GM19397 (cell line): ENCODE results near the gene TMEM95.
"Not testable (repeated sequence)": the region's sequence is repeated elsewhere in the genome, so short reads cannot be mapped to it uniquely, and the experiment has no call there.

Source experiments
- ATAC-seq: cut with Tn5 transposase; IDR thresholded peaks from one replicate; pipeline ENCODE4 v1.9.1; 2021; ENCODE audit warnings: mild to moderate bottlenecking, moderate library complexity; ENCODE audit not compliant: unreplicated experiment

TMEM95 gene

DNA sequence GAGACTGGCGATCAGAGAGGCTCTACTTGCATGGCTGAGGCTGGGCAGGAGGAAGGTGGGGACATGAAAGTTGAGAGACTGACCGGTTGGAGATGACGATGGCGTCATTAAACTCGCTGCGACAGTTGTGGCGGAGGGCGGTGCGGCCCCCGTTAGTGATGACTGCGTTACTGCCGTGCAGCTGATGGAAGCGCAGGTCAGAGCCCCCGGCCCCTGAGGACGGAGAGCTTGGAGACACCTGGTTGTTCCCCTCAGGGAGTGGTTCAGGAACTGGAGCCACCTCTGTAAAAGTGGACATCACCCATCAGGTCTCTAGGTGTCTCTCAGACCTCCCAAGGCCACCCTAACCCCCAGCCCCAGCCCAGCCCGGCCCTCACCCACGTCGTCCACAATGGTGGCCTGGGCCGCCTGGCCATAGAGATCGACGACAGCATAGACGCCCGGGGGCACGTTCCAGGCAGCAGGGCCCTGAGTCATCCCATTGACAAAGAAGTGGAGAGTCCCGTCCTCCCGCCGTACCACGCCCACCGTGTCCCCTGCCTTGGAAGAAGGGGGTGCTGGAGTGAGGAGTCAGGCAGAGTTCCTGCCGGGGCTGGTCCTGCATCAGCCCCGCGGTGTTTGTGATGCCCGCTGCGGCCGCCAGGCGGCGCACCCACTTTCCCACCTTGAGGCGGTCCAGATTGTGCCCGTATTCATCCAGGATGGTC lies 31.1 kb upstream of the TMEM95 start:
- no peak for ATAC-seq

DNA sequence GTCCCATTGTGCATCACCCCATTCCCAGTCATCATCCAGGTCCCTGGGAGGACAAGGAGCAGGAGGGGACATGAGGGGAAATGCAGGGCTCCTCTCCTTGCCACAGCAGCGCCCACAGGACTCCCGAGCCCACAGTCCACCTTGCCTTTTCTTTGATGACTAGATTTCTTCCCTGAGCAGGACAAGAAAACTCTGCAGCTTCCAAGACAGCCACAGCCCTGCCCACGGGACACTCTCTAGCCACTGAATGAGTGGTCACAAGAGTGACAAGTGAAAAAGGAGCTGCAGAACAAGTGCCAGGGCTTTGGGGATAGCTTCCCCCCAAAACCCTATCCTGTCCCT lies 30.5 kb upstream of the TMEM95 start:
- no peak for ATAC-seq

DNA sequence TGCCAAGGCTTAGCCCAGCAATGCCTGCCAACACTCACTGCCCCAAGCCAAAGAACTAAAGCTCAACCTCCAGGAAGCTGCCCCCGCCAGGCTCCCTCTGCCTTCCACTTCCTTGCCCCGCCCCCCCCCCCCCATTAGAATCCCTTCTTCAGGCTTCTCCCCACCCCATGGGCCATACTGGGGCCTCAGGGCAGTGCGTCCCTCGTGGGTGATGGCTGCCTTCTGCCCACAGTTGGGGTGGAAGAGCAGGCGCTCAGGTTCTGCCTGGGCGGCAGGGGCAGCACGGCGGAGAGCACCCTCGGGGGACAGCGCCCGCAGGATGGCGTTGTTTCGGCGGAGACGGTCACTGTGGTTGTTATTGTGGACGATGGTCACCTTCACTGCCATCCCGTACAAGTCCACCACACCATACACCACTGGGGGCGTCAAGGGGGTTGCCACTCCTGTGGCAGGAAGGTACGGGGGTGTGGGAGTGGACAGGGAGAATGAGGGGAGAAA lies 29.9 kb upstream of the TMEM95 start:
- no peak for ATAC-seq

DNA sequence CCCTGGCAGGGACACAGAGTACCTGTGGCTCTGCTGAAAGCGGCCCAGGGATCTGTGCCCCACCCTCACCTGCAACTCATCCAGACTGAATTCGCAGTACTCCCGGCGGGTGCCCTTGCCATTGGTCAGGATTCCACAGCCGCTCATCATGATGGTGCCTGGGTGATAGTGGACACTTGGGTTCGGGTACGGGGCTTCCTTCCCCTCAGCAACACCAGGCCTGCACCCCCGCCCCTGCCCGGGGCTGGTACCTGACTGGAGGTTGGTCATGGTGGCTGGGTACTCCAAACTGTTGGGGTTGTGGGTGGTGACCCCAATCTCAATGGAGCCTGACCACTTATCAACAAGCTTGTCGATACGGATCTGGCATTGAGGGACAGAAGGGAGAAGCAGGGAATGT lies 28.8 kb upstream of the TMEM95 start:
- ATAC-seq = no peak

DNA sequence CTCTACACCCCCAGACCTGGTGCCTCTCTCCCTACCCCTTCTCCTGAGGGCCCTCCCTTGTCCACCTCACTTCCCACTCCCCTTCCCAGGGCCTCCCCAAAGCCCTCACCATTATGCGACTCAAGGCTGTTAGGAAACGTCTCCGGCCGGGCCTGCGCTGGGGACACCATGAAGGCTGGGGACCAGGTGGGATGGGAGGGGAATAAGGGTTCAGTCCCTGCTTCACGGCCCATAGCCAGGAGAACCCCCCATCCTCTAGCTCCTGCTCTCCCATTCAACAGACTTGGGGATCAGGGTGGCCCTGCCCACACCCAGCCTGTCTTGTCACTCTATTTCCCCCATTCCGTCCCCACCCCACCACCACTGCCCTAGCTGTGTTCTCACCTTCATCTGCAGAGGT lies 27.9 kb upstream of the TMEM95 start:
- ATAC-seq = no peak

DNA sequence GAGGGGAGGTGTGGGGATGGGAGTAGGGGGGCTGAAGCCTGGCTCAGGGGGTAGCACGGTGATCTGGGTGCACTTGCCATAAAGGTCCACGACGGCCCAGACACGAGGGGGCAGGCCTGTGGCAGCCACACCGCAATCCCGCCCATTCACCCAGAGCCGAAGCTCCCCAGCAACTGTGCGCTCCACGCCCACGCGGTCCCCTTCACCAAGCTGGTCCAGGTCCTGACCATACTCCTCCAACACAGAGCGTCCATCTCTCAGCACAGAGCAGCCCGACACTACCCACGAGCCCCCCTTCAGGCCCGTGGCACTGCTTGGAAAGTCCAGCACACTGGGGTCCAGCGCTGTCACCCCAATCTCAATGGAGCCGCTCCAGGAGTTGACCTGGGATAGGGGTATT lies 27.5 kb upstream of the TMEM95 start:
- ATAC-seq = no peak

DNA sequence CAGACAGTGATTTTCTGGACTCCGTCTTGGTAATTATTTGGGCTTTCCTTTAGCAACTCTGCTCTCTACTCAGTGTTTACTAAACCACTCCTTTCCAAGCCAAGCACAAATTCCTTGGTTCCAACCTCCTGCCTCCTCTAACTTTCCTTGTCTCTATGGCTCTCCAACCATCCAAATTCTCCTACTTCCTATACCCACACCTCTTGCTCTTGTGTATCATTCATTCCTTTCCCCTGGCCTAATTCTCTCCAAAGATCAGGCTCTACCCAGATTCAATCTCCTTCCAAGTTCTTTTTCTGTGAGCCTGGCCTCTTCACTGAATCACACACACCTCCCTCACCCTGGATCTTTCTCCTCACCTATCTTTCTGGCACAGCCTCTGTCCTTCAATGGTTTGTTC lies 26.9 kb upstream of the TMEM95 start:
- ATAC-seq = no peak

DNA sequence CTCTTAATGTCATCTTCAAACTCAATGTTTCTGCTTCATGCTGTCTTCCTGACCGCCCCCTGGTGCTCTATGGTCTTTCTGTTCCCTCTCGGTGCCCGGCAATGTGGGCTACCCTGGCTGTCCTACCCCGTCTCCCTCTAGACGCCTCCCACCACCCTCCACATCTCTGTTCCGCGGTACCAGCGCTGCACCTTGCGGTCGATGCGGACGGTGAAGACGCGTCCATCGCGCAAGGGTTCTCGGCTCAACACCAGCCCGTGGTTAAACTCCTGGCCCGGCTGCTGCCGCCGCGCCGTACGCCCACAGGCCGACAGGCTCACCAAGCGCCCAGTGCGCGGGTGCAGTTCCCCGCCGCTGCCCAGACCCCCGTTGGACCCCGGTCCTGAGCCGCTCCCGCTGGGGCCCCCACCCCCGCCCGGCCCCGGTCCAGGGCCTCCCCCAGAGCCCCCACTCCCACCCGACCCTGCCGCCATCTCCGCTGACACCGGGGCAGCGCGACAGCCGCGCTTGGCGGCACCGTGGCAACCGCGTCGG lies 26.0 kb upstream of the TMEM95 start, which contains the start of gene NEURL4:
NEURL4 (minus strand) TSS at position 496 of the 534 bp plus-strand sequence; CDS start at position 473, 23 bp downstream.
- ATAC-seq = no peak

DNA sequence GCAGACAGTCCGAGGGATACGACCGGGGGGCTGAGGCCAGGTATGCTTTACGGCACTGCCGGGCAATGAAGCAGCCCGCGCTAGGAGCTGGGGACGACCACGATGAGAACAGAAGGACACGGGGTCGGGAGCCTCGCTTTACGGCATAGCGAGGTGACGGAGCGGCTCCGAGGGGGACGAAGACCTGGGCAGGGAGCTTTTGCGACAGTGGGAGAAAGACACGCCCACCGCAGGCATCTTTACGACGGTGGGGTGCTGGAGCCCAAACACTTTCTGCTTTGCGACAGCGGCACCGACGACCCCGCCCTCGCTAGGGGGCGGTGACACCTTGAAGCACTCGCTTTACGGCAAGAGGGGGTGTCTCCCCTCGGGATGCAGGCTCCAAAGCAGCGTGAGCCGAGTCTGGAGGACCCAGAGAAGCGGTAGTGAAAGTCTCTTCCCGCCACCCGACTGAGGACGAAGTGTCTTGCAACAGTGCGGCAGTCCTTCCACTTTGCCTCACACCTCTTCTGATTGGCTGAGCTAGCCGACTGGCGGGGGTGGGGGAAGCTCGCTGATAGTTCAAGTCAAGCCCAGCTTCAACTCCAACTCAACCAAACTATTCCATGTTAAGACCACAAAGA lies 25.5 kb upstream of the TMEM95 start:
- peak; percentile 59 for ATAC-seq

DNA sequence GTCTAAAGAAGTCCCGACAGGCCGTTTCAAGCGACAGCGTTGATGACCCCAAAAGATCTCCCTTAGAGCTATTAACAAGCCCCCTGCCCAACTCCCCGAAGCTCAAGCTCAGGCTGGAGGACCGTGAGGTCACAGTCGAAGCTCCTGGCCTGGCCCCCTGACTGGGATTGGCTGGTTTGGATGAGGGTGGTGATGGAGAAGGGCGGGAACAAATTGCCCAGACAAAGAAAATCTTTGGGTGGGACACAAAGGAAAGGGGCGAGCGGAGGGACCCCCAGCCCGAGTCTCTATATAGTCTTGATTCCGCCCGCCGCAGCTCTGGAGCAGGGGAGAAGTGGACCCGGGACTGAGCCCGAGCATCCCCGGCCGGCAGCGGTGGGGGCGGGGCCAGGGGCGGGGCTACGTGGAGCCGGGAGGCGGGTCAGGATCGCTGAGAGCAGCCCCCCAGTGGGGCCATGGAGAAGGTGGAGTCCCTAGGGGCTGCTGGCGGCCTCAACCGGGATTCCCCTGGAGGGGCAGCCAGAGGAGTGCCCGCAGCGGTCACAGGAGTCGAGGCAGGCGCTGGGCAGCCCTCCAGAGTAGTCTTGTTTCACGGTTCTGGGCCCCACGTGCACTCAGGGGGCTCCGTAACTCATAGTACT lies 24.8 kb upstream of the TMEM95 start:
- peak; percentile 32 for ATAC-seq

DNA sequence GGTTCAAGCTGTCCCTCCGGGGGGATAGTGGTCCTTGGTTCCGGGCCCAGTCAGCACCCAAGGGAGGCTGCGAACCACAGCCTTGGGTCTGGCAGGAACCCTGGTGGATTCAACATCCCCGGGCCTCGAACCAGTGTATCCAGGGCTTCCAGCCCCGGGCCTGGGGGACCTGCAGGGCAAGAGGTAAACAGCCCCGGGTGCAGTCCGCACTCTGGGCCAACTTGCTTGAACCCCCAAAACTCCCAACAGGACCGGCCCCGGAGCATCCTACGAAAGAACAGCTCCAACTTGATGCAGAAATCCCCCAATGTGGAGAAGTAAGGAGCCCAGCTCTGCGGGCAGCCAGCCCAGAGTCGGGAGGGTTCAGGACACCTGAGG lies 24.3 kb upstream of the TMEM95 start:
- no peak for ATAC-seq

DNA sequence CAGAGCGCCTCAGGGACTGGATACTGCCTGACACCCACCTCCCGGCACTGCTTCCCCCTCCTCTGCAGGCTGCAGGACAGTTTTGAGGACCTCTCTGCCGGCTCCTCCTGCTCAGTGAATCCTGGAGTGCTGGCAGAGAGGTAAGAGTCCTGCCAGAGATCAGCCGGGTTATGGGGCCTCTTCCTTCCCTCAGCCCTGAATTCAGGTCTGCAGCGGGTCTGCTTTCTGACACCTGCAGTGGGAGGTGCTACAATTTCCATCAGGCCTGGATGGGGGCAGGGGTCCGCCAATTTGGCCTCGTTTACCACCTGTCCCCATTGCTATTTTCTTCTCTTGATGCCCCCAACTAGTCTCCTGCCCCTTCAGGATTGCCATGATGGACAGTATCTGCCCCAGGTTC lies 22.8 kb upstream of the TMEM95 start:
- no peak for ATAC-seq

DNA sequence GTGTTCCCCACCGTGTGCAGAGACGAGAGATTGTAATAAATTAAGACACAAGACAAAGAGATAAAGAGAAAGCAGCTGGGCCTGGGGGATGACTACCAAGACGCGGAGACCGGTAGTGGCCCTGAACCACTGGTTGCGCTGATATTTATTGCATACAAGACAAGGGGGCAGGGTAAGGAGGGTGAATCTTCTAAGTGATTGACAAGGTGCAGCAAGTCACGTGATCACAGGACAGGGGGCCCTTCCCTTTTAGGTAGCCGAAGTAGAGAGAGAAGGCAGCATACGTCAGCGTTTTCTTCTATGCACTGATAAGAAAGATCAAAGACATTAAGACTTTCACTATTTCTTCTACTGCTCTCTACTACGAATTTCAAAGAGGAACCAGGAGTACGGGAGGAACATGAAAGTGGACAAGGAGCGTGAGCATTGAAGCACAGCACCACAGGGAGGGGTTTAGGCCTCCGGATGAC lies 22.3 kb upstream of the TMEM95 start:
- not testable (repeated sequence) for ATAC-seq

DNA sequence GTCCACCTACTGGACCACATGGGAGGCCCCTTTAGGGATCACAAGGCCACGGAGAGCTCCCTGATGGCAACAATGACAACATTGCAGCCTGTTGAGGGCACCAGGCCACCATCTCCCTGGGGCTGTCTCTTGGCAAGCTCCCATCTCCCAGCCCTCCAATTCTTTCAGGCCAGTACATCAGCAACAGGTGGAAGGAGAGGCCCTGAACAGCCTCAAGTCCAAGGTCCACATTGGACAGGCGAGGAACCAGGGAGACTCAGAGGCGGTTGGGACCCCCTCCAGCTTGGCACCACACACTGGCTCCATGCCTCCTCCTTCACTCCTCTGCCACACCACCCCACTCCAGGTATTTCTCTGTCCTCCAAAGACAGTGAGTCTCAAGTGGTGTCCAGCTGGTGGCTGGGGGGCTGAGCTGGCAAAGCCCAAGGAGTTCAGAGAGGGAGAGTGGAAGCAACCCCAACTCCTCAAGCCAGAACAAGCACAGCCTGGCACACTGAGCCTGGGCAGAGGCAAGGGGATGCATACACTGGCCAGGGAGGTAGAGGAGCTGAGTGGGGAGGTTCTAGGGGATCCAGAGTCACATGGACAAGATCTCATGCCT lies 19.9 kb upstream of the TMEM95 start:
- ATAC-seq = no peak

DNA sequence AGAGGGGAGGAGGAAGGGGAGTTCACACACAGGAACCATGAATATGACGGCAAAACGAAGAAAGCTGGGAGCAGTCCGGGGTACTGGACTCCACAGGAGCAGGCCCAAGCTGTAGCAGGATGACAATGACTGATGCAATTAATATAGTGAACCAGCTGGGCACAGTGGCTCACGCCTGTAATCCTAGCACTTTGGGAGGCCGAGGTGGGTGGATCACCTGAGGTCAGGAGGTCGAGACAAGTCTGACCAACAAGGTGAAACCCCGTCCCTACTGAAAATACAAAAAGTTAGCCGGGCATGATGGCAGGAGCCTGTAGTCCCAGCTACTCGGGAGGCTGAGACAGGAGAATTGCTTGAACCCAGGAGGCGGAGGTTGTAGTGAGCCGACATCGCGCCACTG lies 19.2 kb upstream of the TMEM95 start:
- not testable (repeated sequence) for ATAC-seq

DNA sequence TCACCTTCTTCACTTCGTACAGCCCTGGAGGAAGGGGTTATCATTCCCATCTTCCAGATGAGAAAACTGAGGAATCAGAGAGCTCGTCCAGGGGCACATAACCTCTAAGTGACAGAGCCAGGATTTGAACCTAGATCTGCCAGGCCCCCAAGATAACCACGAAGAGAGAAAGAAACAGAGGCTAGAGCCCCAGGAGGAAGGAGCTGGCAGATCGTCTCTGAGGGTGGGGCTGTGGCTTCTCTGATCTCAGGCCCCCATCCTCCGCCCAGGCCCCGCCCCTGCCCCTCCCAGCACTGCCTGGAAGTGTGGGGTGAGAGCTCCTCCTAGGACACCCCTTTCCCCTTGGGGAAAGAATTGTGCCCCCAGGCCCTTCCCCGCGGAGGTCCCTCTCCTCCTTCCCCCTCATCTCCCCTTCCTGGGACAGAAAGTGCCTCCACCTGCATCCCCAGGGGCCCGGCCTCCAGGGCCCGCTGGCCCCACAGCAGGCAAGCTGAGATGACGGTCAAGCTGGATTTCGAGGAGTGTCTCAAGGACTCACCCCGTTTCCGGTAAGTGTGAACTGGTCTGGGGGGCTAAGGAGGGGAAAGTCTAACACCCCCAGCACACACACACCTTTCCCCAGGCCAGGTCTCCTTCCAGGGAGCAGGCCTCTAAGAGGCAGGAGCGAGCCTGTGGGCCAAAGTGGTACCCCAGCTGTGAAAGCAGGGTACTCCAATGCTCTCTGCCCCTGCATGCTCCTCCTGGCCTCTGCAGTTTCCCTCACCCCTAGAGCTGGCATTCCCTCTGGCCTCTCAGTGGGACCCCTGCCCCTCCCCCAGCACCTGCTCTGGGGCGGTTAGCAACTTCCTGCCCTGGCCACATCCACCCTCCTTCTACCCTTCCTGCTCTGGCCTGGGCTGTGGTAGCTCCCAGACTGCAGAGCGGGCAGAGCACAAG lies 18.4 kb upstream of the TMEM95 start, which contains the start of gene ACAP1:
ACAP1 (plus strand) TSS at position 290 of the 936 bp plus-strand sequence; CDS start at position 496, 206 bp downstream.
- ATAC-seq = peak; percentile 67

DNA sequence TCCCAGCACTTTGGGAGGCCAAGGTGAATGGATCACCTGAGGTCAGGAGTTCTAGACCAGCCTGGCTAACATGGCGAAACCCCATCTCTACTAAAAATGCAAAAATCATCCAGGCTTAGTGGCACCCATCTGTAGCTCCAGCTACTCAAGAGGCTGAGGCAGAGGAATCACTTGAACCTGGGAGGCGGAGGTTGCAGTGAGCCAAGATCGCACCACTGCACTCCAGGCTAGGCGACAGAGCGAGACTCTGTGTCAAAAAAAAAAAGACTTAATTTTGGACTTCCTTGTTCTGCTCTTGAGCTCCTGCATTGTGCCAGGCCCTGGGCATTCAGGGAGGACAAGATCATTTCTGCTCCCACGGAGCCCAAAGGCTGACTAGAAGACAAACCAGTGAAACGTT lies 17.4 kb upstream of the TMEM95 start:
- not testable (repeated sequence) for ATAC-seq

DNA sequence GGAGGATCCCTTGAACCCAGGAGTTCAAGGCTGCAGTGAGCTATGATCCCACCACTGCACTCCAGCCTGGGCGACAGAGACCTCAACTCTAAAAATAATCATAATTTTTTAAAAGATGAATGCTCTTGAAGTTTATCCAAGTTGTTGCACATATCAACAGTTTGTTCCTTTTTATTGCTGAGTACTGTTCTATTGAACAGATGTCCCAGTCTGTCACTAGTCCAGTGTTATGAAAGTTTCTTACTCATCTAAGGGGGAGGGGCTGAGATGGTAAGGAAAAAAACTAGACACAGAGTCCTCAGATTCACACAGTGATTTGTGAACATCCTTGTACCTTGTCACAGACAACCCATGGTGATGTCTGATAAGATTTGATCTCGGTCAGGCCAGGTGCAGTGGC lies 14.8 kb upstream of the TMEM95 start:
- no peak for ATAC-seq

DNA sequence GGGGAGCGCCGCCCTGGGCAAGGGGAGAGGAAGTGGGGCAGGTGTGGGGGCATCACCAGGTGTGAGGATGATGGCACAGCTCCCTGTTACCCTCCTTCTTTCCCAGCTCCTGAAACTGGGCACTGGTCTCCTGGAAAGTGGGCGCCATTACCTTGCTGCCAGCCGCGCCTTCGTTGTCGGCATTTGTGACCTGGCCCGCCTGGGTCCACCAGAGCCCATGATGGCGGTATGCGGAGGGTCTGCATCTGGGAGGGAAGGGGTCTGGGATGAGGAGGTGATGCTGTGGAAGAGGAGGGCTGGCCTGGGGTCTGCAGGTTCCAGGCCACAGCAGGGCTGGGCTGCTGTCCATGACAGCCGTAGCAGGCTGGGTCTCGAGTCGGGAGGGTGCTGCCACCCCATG lies 13.1 kb upstream of the TMEM95 start:
- ATAC-seq = no peak

DNA sequence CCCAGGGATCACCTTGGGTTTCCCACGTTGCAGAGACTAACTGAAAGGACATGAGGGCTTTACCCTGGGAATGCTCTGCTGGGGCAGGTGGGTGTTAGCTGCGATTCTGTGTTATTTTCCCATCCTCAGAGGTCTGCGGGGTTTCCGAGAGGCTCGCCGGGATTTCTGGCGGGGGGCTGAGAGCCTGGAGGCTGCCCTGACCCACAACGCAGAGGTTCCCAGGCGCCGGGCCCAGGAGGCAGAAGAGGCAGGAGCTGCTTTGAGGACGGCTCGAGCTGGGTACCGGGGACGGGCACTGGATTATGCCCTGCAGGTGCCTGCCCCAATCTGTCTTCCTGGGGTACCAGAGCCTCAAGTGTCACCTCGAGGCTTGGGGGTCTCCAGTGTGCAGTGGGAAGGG lies 11.7 kb upstream of the TMEM95 start:
- no peak for ATAC-seq
